Peyer's patch (tissue), 4 donors: ENCODE results near the gene SLC1A5. TPM values are rescaled to one million over a fixed set of nuclear protein-coding genes. Genes with fewer than 3 reads are reported as not detected.
"Not testable (repeated sequence)": the region's sequence is repeated elsewhere in the genome, so short reads cannot be mapped to it uniquely, and the experiment has no call there.

Experiments
- DNase-seq, 3 donors: peaks; one replicate each; pipeline ENCODE4 v3.0.0-alpha.2; 2017 to 2019
- H3K27ac ChIP-seq, 4 donors: fragments of 200-600 bp; sonication (generic); one replicate each; pipeline ENCODE4 v1.5.1; 2016 to 2019
- H3K27me3 ChIP-seq, 2 donors: fragments of 200-600 bp; sonication (generic); one replicate each; pipeline ENCODE4 v1.5.1; 2019
- H3K36me3 ChIP-seq, 3 donors: fragments of 200-600 bp; sonication (generic); one replicate each; pipeline ENCODE4 v1.5.1; 2016 to 2019
- H3K4me1 ChIP-seq, 4 donors: fragments of 200-600 bp; sonication (generic); one replicate each; pipeline ENCODE4 v1.5.1; 2016 to 2019
- H3K4me3 ChIP-seq, 4 donors: fragments of 200-600 bp; sonication (generic); 1 replicate in 3 of 4; 2 replicates in 1 of 4; pipeline ENCODE4 v1.5.1; 2016 to 2019; ENCODE audit warnings: mild to moderate bottlenecking in 1 of 4
- H3K9me3 ChIP-seq, 4 donors: fragments of 200-600 bp; sonication (generic); one replicate each; pipeline ENCODE4 v1.5.1; 2016 to 2019; ENCODE audit warnings: mild to moderate bottlenecking in 1 of 4
- CTCF ChIP-seq, 6 experiments: fragments of 450-650 bp in 4 of 6; fragments of 200-600 bp in 2 of 6; sonication (generic) in 1 of 6; IDR thresholded peaks; one replicate each; pipeline ENCODE4 v1.5.1; 2017 to 2019; ENCODE audit warnings: antibody characterized with exemption in 6 of 6, mild to moderate bottlenecking in 3 of 6, moderate library complexity in 1 of 6
- POLR2A ChIP-seq, 2 donors: fragments of 450-650 bp; IDR thresholded peaks; one replicate each; pipeline ENCODE4 v1.5.1; 2017; ENCODE audit warnings: antibody characterized with exemption in 2 of 2, mild to moderate bottlenecking in 2 of 2, moderate library complexity in 2 of 2
- total RNA-seq, 4 donors: library from RNA; depleted of rRNA; stranded (reverse); fragments of >200 nt; gene quantifications; one replicate each; pipeline ENCODE4 v1.1.0, GENCODE V29; 2016

SLC1A5 gene
- total RNA-seq, 4 donors from 2014 or later: 19.8 to 34.7 (median 31.2) TPM

- peak overlapping the region in 2 of 4 donors; percentile 80 to 96 for H3K27ac ChIP-seq
- TF ChIP-seq POLR2A (IDR thresholded peaks at IDR 0.05) (no peak), CTCF (IDR thresholded peaks at IDR 0.05) (no peak)
- DNase-seq: no peak
- no peaks in the 10 kb centered on the region for H3K9me3 ChIP-seq
- H3K4me1 ChIP-seq: peaks cover 0 to 33% (median 16%) of the 10 kb centered on the region in 4 donors
- H3K36me3 ChIP-seq: peaks cover 0 to 47% (median 0%) of the 10 kb centered on the region in 3 donors
- H3K27me3 ChIP-seq: no peaks in the 10 kb centered on the region
- H3K4me3 ChIP-seq: no peak overlapping the region
Observed at GRCh38 chr19:46783670-46784069, 4.7 kb downstream of the SLC1A5 start.

GRCh38 chr19:46782355-46783019 lies 5.9 kb downstream of the SLC1A5 start:
- DNase-seq: no peak
- Histone ChIP-seq H3K4me3 (no peak overlapping the region), H3K36me3 (peaks cover 0 to 57% (median 0%) of the 10 kb centered on the region in 3 donors), H3K9me3 (no peaks in the 10 kb centered on the region), H3K27ac (no peak overlapping the region), H3K4me1 (peaks cover 0 to 33% (median 16%) of the 10 kb centered on the region in 4 donors), H3K27me3 (no peaks in the 10 kb centered on the region)
- TF ChIP-seq CTCF (IDR thresholded peaks at IDR 0.05) (no peak), POLR2A (IDR thresholded peaks at IDR 0.05) (no peak)

GRCh38 chr19:46777956-46778645 lies 10.3 kb downstream of the SLC1A5 start:
- DNase-seq, H3K4me1 ChIP-seq, H3K9me3 ChIP-seq, H3K27me3 ChIP-seq, H3K4me3 ChIP-seq: not testable (repeated sequence)
- H3K36me3 ChIP-seq: peaks cover 0 to 84% (median 0%) of the 10 kb centered on the region in 3 donors
- peak overlapping the region in 1 of 4 donors; percentile 13 for H3K27ac ChIP-seq

- peaks cover 0 to 75% (median 0%) of the 10 kb centered on the region in 3 donors for H3K36me3 ChIP-seq
Observed at GRCh38 chr19:46776927-46777911, 11.2 kb downstream of the SLC1A5 start.

GRCh38 chr19:46775642-46776258 lies 12.6 kb downstream of the SLC1A5 start:
- H3K27ac ChIP-seq: no peak overlapping the region
- no peaks in the 10 kb centered on the region for H3K9me3 ChIP-seq
- DNase-seq: no peak
- no peaks in the 10 kb centered on the region for H3K27me3 ChIP-seq
- H3K36me3 ChIP-seq: peaks cover 0 to 61% (median 0%) of the 10 kb centered on the region in 3 donors
- no peaks in the 10 kb centered on the region for H3K4me1 ChIP-seq
- no peak for TF ChIP-seq CTCF (IDR thresholded peaks at IDR 0.05)
- TF ChIP-seq POLR2A (IDR thresholded peaks at IDR 0.05): no peak
- H3K4me3 ChIP-seq: no peak overlapping the region

More at GRCh38 chr19:46776927-46777911, 11.2 kb downstream of the SLC1A5 start:
- no peak for TF ChIP-seq POLR2A (IDR thresholded peaks at IDR 0.05)
- TF ChIP-seq CTCF (IDR thresholded peaks at IDR 0.05): no peak
- peak in 1 of 3 donors; percentile 56 for DNase-seq
- Histone ChIP-seq H3K27ac (no peak overlapping the region), H3K27me3 (no peaks in the 10 kb centered on the region), H3K9me3 (no peaks in the 10 kb centered on the region), H3K4me1 (no peaks in the 10 kb centered on the region), H3K4me3 (no peak overlapping the region)
